ENCODE results near the gene SIN3A.
"Not testable (repeated sequence)": the region's sequence is repeated elsewhere in the genome, so short reads cannot be mapped to it uniquely, and the experiment has no call there.

The SIN3A gene

GRCh38 chr15:75349851-75350588, 101.5 kb downstream of the SIN3A start:
- Histone ChIP-seq H3K36me3 (ENCODE audit: control insufficient read depth, insufficient read depth, low read length) (no peaks in the 10 kb centered on the region), H3K4me3 (ENCODE audit: insufficient read depth, low read depth, low read length) (no peak overlapping the region), H3K4me1 (ENCODE audit: control insufficient read depth, insufficient read depth, low read length) (peaks cover 7% of the 10 kb centered on the region), H3K9me3 (ENCODE audit: control insufficient read depth, low read length) (no peaks in the 10 kb centered on the region), H3K27me3 (ENCODE audit: control insufficient read depth, insufficient read depth, low read length, poor library complexity, severe bottlenecking) (peaks cover 47% of the 10 kb centered on the region), H3K27ac (ENCODE audit: insufficient read depth, low read depth, low read length, poor library complexity, severe bottlenecking) (no peak overlapping the region)
- WGBS, 2 experiments: 92 to 95% methylated on average over 9 of the region's 9 CpGs

GRCh38 chr15:75349351-75349669, 102.2 kb downstream of the SIN3A start:
- H3K4me1 ChIP-seq (ENCODE audit: control insufficient read depth, insufficient read depth, low read length); H3K9me3 ChIP-seq (ENCODE audit: control insufficient read depth, low read length); H3K36me3 ChIP-seq (ENCODE audit: control insufficient read depth, insufficient read depth, low read length); H3K27ac ChIP-seq (ENCODE audit: insufficient read depth, low read depth, low read length, poor library complexity, severe bottlenecking); H3K4me3 ChIP-seq (ENCODE audit: insufficient read depth, low read depth, low read length): not testable (repeated sequence)
- peaks cover 47% of the 10 kb centered on the region for H3K27me3 ChIP-seq (ENCODE audit: control insufficient read depth, insufficient read depth, low read length, poor library complexity, severe bottlenecking)
- WGBS, 2 experiments: 90 to 92% methylated on average over 8 of the region's 8 CpGs

GRCh38 chr15:75348562-75349350, 102.7 kb downstream of the SIN3A start:
- no peaks in the 10 kb centered on the region for H3K36me3 ChIP-seq (ENCODE audit: control insufficient read depth, insufficient read depth, low read length)
- H3K27ac ChIP-seq (ENCODE audit: insufficient read depth, low read depth, low read length, poor library complexity, severe bottlenecking): no peak overlapping the region
- H3K27me3 ChIP-seq (ENCODE audit: control insufficient read depth, insufficient read depth, low read length, poor library complexity, severe bottlenecking): peaks cover 47% of the 10 kb centered on the region
- peaks cover 7% of the 10 kb centered on the region for H3K4me1 ChIP-seq (ENCODE audit: control insufficient read depth, insufficient read depth, low read length)
- 43 to 45% methylated on average over 46 of the region's 46 CpGs for WGBS, 2 experiments
- peak overlapping the region; percentile 71 for H3K4me3 ChIP-seq (ENCODE audit: insufficient read depth, low read depth, low read length)
- H3K9me3 ChIP-seq (ENCODE audit: control insufficient read depth, low read length): no peaks in the 10 kb centered on the region

GRCh38 chr15:75348034-75348561, 103.4 kb downstream of the SIN3A start:
- Histone ChIP-seq H3K9me3 (ENCODE audit: control insufficient read depth, low read length) (no peaks in the 10 kb centered on the region), H3K4me1 (ENCODE audit: control insufficient read depth, insufficient read depth, low read length) (peaks cover 7% of the 10 kb centered on the region), H3K27me3 (ENCODE audit: control insufficient read depth, insufficient read depth, low read length, poor library complexity, severe bottlenecking) (peaks cover 47% of the 10 kb centered on the region), H3K4me3 (ENCODE audit: insufficient read depth, low read depth, low read length) (peak overlapping the region; percentile 71), H3K36me3 (ENCODE audit: control insufficient read depth, insufficient read depth, low read length) (no peaks in the 10 kb centered on the region), H3K27ac (ENCODE audit: insufficient read depth, low read depth, low read length, poor library complexity, severe bottlenecking) (no peak overlapping the region)
- 0% methylated on average over 45 of the region's 45 CpGs for WGBS, 2 experiments

- H3K4me1 ChIP-seq (ENCODE audit: control insufficient read depth, insufficient read depth, low read length): peaks cover 7% of the 10 kb centered on the region
- H3K27ac ChIP-seq (ENCODE audit: insufficient read depth, low read depth, low read length, poor library complexity, severe bottlenecking): no peak overlapping the region
- WGBS, 2 experiments: 1% methylated on average over 65 of the region's 65 CpGs
- H3K27me3 ChIP-seq (ENCODE audit: control insufficient read depth, insufficient read depth, low read length, poor library complexity, severe bottlenecking): peaks cover 47% of the 10 kb centered on the region
- peak overlapping the region; percentile 71 for H3K4me3 ChIP-seq (ENCODE audit: insufficient read depth, low read depth, low read length)
- H3K9me3 ChIP-seq (ENCODE audit: control insufficient read depth, low read length): no peaks in the 10 kb centered on the region
- H3K36me3 ChIP-seq (ENCODE audit: control insufficient read depth, insufficient read depth, low read length): no peaks in the 10 kb centered on the region
These were observed 104.1 kb downstream of the SIN3A start for GRCh38 chr15:75347222-75348033.

GRCh38 chr15:75346796-75347221, 104.7 kb downstream of the SIN3A start, which contains the start of gene NEIL1:
Gene NEIL1, plus strand, starts transcription at chr15:75347039. Its CDS starts 1,867 bp downstream, at chr15:75348906.
- no peaks in the 10 kb centered on the region for H3K36me3 ChIP-seq (ENCODE audit: control insufficient read depth, insufficient read depth, low read length)
- peaks cover 47% of the 10 kb centered on the region for H3K27me3 ChIP-seq (ENCODE audit: control insufficient read depth, insufficient read depth, low read length, poor library complexity, severe bottlenecking)
- no peaks in the 10 kb centered on the region for H3K9me3 ChIP-seq (ENCODE audit: control insufficient read depth, low read length)
- peak within 1 kb of the TSS; percentile 71 for H3K4me3 ChIP-seq (ENCODE audit: insufficient read depth, low read depth, low read length)
- H3K4me1 ChIP-seq (ENCODE audit: control insufficient read depth, insufficient read depth, low read length): peaks cover 7% of the 10 kb centered on the region
- H3K27ac ChIP-seq (ENCODE audit: insufficient read depth, low read depth, low read length, poor library complexity, severe bottlenecking): no peak within 1 kb of the TSS
- 23 to 24% methylated on average over 20 of the region's 20 CpGs for WGBS, 2 experiments

- 70 to 79% methylated on average over 8 of the region's 8 CpGs for WGBS, 2 experiments
These were observed 107.5 kb downstream of the SIN3A start for GRCh38 chr15:75343953-75344352.

GRCh38 chr15:75342221-75342620, 109.3 kb downstream of the SIN3A start:
- Histone ChIP-seq H3K27me3 (ENCODE audit: control insufficient read depth, insufficient read depth, low read length, poor library complexity, severe bottlenecking) (peaks cover 21% of the 10 kb centered on the region), H3K4me1 (ENCODE audit: control insufficient read depth, insufficient read depth, low read length) (no peaks in the 10 kb centered on the region), H3K4me3 (ENCODE audit: insufficient read depth, low read depth, low read length) (no peak overlapping the region), H3K9me3 (ENCODE audit: control insufficient read depth, low read length) (no peaks in the 10 kb centered on the region), H3K36me3 (ENCODE audit: control insufficient read depth, insufficient read depth, low read length) (no peaks in the 10 kb centered on the region), H3K27ac (ENCODE audit: insufficient read depth, low read depth, low read length, poor library complexity, severe bottlenecking) (no peak overlapping the region)
- 90 to 91% methylated on average over 6 of the region's 6 CpGs for WGBS, 2 experiments

More at GRCh38 chr15:75343953-75344352, 107.5 kb downstream of the SIN3A start:
- peaks cover 38% of the 10 kb centered on the region for H3K27me3 ChIP-seq (ENCODE audit: control insufficient read depth, insufficient read depth, low read length, poor library complexity, severe bottlenecking)
- not testable (repeated sequence) for H3K27ac ChIP-seq (ENCODE audit: insufficient read depth, low read depth, low read length, poor library complexity, severe bottlenecking); H3K4me1 ChIP-seq (ENCODE audit: control insufficient read depth, insufficient read depth, low read length); H3K4me3 ChIP-seq (ENCODE audit: insufficient read depth, low read depth, low read length); H3K9me3 ChIP-seq (ENCODE audit: control insufficient read depth, low read length); H3K36me3 ChIP-seq (ENCODE audit: control insufficient read depth, insufficient read depth, low read length)

GRCh38 chr15:75339531-75340240, 111.8 kb downstream of the SIN3A start:
- Histone ChIP-seq H3K4me3 (ENCODE audit: insufficient read depth, low read depth, low read length) (no peak overlapping the region), H3K4me1 (ENCODE audit: control insufficient read depth, insufficient read depth, low read length) (peaks cover 5% of the 10 kb centered on the region), H3K36me3 (ENCODE audit: control insufficient read depth, insufficient read depth, low read length) (no peaks in the 10 kb centered on the region), H3K9me3 (ENCODE audit: control insufficient read depth, low read length) (no peaks in the 10 kb centered on the region), H3K27me3 (ENCODE audit: control insufficient read depth, insufficient read depth, low read length, poor library complexity, severe bottlenecking) (no peaks in the 10 kb centered on the region), H3K27ac (ENCODE audit: insufficient read depth, low read depth, low read length, poor library complexity, severe bottlenecking) (no peak overlapping the region)
- 93 to 97% methylated on average over 13 of the region's 13 CpGs for WGBS, 2 experiments

Measured in ectodermal cell (in vitro differentiated cells).